T-helper 1 cell (primary cell): ENCODE results near the gene VSX1.
A peak's percentile ranks its signal among the peaks of the same experiment; 100 is the strongest.

ENCODE experiments used
- DNase-seq, 5 donors: peaks; one replicate each; pipeline ENCODE4 v3.0.0-alpha.2; 2012 to 2020

The VSX1 gene

DNA sequence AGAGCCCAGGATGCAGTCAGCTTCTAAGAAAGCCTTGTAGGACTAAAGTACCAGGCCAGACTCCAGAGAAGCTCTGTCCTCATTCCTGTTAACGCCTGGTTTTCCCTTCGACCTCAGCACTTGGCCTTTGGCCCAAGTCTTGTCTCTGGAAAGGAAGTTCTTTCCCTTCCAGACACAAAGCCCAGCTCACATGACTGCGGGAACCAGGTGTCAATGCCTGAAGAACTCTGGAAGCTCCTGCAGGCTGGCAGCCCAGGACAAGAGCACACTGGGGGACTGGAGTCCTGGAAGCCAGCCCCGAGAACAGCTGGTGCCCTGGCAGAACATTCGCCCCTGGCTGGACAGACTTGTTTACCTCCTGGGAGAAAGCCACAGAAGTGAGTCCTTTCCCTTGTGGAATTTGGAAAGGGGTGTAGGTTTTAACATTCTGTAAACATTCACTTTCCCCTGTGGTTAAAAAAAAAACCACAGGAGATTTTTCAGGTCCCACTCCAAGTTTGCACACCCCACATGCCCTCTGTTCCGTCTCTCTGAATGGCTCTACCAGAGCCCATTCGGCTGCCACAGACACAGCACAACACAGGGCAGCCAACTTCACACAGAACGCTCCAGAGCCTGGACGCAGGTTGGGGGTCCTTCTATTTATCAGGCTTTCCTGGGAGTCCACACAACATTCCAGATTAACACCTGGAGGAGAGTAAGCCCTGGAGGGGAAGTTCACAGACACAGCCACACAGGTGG, 42.1 kb downstream of the VSX1 start:
- no peak for DNase-seq

DNA sequence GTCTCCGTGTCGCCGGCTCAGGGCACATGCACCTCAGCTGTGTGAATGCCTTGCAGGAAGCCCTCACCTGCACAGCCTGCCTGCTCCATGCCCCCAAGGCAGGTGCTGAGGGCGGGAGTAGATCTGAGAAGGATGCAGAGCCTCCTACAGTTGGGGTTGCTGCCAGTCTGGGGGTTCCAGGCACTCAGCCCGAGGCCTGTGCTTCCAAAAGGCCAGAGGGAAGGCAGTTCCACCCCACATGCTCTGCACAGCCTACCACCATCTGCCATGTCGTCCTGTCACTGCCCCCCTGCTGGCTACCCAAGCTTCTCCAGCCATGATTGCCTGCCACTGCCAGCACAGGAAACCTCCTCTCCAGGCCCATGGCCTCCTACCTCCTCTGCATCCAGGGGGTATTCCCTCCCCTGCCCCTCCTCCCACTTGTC, 43.3 kb downstream of the VSX1 start:
- DNase-seq, result no peak

GRCh38 chr20:25038103-25038410, 43.9 kb downstream of the VSX1 start:
- DNase-seq, result no peak

- DNase-seq, result no peak
Observed at GRCh38 chr20:25037288-25038102, 44.4 kb downstream of the VSX1 start.

DNA sequence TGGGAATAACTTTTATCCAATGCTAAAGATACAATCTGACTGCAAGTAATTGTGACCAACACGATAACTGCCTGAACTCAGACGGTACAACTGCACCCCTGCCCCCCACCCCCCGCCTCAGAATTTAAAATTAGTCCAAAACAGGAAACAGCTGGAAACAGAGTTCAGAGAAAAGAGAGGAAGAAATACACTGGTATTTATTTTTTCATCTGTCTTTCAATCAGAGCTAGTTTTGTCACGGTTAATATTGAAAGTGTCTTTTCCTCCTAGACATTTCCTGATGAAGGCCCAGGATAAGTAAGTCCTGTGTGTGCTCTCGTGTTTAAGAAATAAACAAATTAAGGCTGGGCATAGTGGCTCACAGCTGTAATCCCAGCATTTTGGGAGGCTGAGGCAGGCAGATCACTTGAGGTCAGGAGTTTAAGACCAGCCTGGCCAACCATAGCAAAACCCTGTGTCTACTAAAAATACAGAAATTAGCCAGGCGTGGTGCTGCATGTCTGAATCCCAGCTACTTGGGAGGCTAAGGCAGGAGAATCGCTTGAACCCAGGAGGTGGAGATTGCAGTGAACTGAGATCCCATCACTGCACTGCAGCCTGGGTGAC, 45.5 kb downstream of the VSX1 start:
- no peak for DNase-seq

DNA sequence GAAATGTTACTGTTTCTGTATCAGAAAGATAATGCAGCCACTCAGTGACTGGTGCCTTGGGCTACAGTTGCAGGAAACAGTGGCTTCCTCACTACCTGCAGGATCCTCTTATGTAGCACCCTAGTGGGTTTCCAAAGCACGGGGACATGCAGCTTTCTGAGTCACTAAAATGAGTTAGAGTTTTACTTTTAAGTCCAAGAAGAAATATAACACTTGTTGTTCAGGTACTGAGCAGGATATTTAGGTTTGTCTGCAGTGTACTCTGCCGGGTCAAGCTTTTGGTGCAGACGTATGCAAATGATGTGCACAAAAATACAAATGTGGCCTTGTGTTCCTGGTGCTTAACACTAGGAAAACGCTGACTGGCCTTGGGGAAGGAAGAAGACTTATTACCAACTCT, 46.0 kb downstream of the VSX1 start:
- DNase-seq, result peak in 1 of 5 donors; percentile 37

GRCh38 chr20:25033924-25034300, 48.0 kb downstream of the VSX1 start:
- DNase-seq, result no peak

GRCh38 chr20:25033265-25033923, 48.5 kb downstream of the VSX1 start:
- DNase-seq, result no peak

DNA sequence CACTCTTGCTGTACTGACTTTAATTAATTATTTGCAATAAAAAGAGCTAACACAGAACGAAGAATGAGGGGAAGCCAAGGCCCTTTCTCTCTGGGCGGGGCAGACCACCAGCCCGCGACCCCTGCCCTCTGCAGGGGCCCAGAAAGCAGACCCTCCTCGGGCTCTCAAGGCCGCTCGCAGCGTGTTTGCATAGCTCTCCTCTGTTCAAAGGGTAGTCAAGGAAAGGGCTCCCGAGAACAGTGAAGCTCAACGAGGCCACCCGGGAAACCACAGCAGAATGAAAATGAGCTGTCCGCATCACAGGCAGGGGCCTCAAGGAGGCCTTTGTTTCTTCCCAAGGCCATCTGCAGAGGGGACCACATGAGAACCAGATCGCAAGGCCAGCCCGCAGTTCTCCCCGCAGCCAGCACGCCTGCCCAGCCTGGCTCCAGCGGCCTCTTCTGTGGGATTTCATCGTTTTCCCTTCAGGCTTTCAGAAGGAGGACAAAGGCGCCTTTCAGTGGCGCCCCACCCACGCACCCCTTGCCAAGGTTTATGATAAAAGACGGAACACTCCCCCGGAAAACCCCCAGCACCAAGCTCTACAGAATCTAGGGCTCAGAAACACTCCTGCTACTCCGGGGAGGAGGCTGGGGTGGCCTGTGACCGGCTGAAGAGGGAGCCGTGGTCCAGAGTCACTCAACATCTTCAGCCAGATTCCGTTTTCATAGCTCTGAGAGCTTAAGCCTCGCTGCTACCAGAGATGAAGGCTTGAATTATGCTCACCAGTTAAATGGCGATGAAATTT, 49.3 kb downstream of the VSX1 start:
- no peak for DNase-seq

GRCh38 chr20:25032065-25032477, 49.9 kb downstream of the VSX1 start:
- no peak for DNase-seq

GRCh38 chr20:25031241-25031640, 50.7 kb downstream of the VSX1 start:
- no peak for DNase-seq

- DNase-seq, result no peak
Observed at GRCh38 chr20:25030649-25031207, 51.2 kb downstream of the VSX1 start.

DNA sequence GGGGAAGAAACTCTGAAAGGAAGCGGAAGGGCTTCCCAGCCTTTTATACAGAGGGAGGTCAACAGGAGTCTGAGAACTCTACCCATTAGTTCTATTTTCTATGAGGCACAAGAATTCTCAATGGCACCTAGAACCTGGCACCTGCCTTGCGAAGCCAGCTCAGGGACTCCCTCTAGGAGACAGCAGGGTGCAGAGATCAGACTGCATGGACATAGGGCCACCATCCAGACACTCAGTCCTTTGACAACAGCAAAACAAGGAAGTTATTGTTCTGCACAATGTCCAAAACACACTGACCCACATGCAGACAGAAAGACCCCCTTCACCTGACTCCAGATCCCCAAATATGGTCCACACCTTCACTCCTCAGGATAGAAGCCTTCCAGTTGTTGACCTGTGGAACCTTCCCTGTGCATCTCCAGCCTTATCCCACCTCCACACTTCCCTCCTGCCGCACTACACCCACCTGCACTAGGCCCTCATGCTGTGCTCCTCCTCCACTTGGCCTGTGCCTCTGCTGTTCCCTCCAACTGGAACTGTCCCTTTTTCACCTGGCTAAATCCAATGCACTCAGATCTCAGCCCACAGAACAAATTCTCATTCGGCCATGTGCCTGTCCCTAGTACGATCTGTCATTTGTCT, 51.8 kb downstream of the VSX1 start:
- DNase-seq, result no peak

- DNase-seq, result no peak
Observed at GRCh38 chr20:25025986-25026605, 55.8 kb downstream of the VSX1 start.
